Measurements from ENCODE around the gene RBCK1.
"Not testable (repeated sequence)": the region's sequence is repeated elsewhere in the genome, so short reads cannot be mapped to it uniquely, and the experiment has no call there.

The RBCK1 gene

GRCh38 chr20:407953-408842, at the start of gene RBCK1:
Gene RBCK1 (plus strand): TSS chr20:408299. CDS start chr20:408758, 459 bp downstream.
- peak; percentile 58 for DNase-seq

GRCh38 chr20:358891-359555, 49.1 kb upstream of the RBCK1 start:
- DNase-seq = no peak

GRCh38 chr20:361561-361960, 46.5 kb upstream of the RBCK1 start:
- no peak for DNase-seq

- DNase-seq = peak; percentile 96
Observed at GRCh38 chr20:362271-363254, 45.5 kb upstream of the RBCK1 start.

- DNase-seq = no peak
Observed at GRCh38 chr20:363319-364078, 44.6 kb upstream of the RBCK1 start.

- no peak for DNase-seq
Observed at GRCh38 chr20:364905-365794, 42.9 kb upstream of the RBCK1 start.

GRCh38 chr20:366041-366718, 41.9 kb upstream of the RBCK1 start:
- DNase-seq = no peak

- DNase-seq = no peak
Observed at GRCh38 chr20:366719-367485, 41.2 kb upstream of the RBCK1 start.

GRCh38 chr20:367486-367887, 40.6 kb upstream of the RBCK1 start:
- no peak for DNase-seq

- no peak for DNase-seq
Observed at GRCh38 chr20:368915-369314, 39.2 kb upstream of the RBCK1 start.

- DNase-seq = no peak
Observed at GRCh38 chr20:370151-370600, 37.9 kb upstream of the RBCK1 start.

- DNase-seq = no peak
Observed at GRCh38 chr20:370977-371754, 36.9 kb upstream of the RBCK1 start.

GRCh38 chr20:371755-372542, 36.1 kb upstream of the RBCK1 start:
- no peak for DNase-seq

GRCh38 chr20:372543-373082, 35.5 kb upstream of the RBCK1 start:
- not testable (repeated sequence) for DNase-seq

- no peak for DNase-seq
Observed at GRCh38 chr20:373171-373890, 34.8 kb upstream of the RBCK1 start.

- DNase-seq = no peak
Observed at GRCh38 chr20:375265-375889, 32.7 kb upstream of the RBCK1 start.

Measured in SHP77 treated with DMSO at 0.1 percent for 48 hours (cell line).